CD8-positive, alpha-beta memory T cell (primary cell): ENCODE data around the gene AMZ2. TPM values are rescaled to one million over a fixed set of nuclear protein-coding genes. Genes with fewer than 3 reads are reported as not detected.
"Not testable (repeated sequence)": the region's sequence is repeated elsewhere in the genome, so short reads cannot be mapped to it uniquely, and the experiment has no call there.

Source experiments
- CTCF ChIA-PET: fragments of 350-600 bp; sonication (Branson Sonifier 250); formaldehyde crosslinking; loops from one replicate; lab custom pipeline; 2021; ENCODE audit warnings: antibody characterized with exemption; lab: Charles Lee
- POLR2A ChIA-PET: fragments of 350-600 bp; sonication (Branson Sonifier 250); formaldehyde crosslinking; loops from one replicate; lab custom pipeline; 2021; ENCODE audit warnings: antibody characterized with exemption; lab: Charles Lee
- DNase-seq, 5 donors: peaks; one replicate each; pipeline versions ENCODE4 v3.0.0 to v3.0.0-alpha.2; 2020 to 2022; ENCODE audit warnings: mixed read lengths in 1 of 5
- H3K27ac ChIP-seq: one replicate; pipeline ENCODE4 v1.7.0; 2013; ENCODE audit warnings: low read depth, mild to moderate bottlenecking, low read length, moderate library complexity
- H3K27me3 ChIP-seq: 2 replicates; pipeline ENCODE4 v1.7.0; 2013; ENCODE audit warnings: low read length, mild to moderate bottlenecking; ENCODE audit not compliant: insufficient read depth, poor library complexity, severe bottlenecking
- H3K36me3 ChIP-seq: 2 replicates; pipeline ENCODE4 v1.7.0; 2013; ENCODE audit warnings: mild to moderate bottlenecking, low read length, moderate library complexity; ENCODE audit not compliant: insufficient read depth
- H3K4me1 ChIP-seq: 2 replicates; pipeline ENCODE4 v1.7.0; 2013; ENCODE audit warnings: mild to moderate bottlenecking, low read length, moderate library complexity; ENCODE audit not compliant: insufficient read depth
- H3K4me3 ChIP-seq: 2 replicates; pipeline ENCODE4 v1.7.0; 2013; ENCODE audit warnings: mild to moderate bottlenecking, low read length
- H3K9me3 ChIP-seq: 2 replicates; pipeline ENCODE4 v1.7.0; 2013; ENCODE audit warnings: mild to moderate bottlenecking, low read length
- H3K27ac Mint-ChIP-seq, 8 donors: one replicate each; pipeline ENCODE4 v1.8.0; 2020 to 2021; ENCODE audit warnings: mixed read lengths in 8 of 8, mild to moderate bottlenecking in 6 of 8, inconsistent platforms in 3 of 8, moderate library complexity in 3 of 8
- H3K27me3 Mint-ChIP-seq, 2 donors: one replicate each; pipeline ENCODE4 v1.8.0; 2020 to 2021; ENCODE audit warnings: mixed read lengths in 2 of 2, mild to moderate bottlenecking in 1 of 2, moderate library complexity in 1 of 2
- H3K36me3 Mint-ChIP-seq, 3 donors: one replicate each; pipeline ENCODE4 v1.8.0; 2020 to 2021; ENCODE audit warnings: mixed read lengths in 3 of 3, inconsistent platforms in 1 of 3, mild to moderate bottlenecking in 1 of 3
- H3K4me1 Mint-ChIP-seq, 3 donors: one replicate each; pipeline ENCODE4 v1.8.0; 2020 to 2021; ENCODE audit warnings: mixed read lengths in 3 of 3, inconsistent platforms in 1 of 3, mild to moderate bottlenecking in 1 of 3
- H3K4me3 Mint-ChIP-seq, 7 donors: one replicate each; pipeline ENCODE4 v1.8.0; 2020 to 2021; ENCODE audit warnings: mixed read lengths in 7 of 7, mild to moderate bottlenecking in 6 of 7, moderate library complexity in 4 of 7, inconsistent platforms in 2 of 7
- H3K9me3 Mint-ChIP-seq, 5 donors: one replicate each; pipeline ENCODE4 v1.8.0; 2020 to 2022; ENCODE audit warnings: mixed read lengths in 5 of 5, mild to moderate bottlenecking in 3 of 5, moderate library complexity in 2 of 5, inconsistent platforms in 1 of 5
- polyA plus RNA-seq: library from polyadenylated mRNA; unstranded; fragments of 300-500 nt; fragmentation: Illumina TruSeq; gene quantifications from one replicate; pipeline ENCODE4 v1.2.3, GENCODE V29; 2021
- total RNA-seq, 2 experiments: library from RNA; stranded (reverse); gene quantifications; one replicate each; pipeline ENCODE4 v1.2.3, GENCODE V29; 2021

AMZ2 gene
- total RNA-seq (100 to 1,000 TPM; 113 to 118 TPM), polyA plus RNA-seq (141 TPM)

GRCh38 chr17:68247445-68248198 is at the start of gene AMZ2:
AMZ2 (plus strand) TSS chr17:68248043; CDS start chr17:68250188, 2,145 bp downstream.
- Histone ChIP-seq H3K4me3 (peak within 1 kb of the TSS; percentile 97), H3K36me3 (peaks cover 8% of the 10 kb centered on the region), H3K27ac (peak within 1 kb of the TSS; percentile 96), H3K9me3 (no peaks in the 10 kb centered on the region), H3K27me3 (no peaks in the 10 kb centered on the region), H3K4me1 (peaks cover 34% of the 10 kb centered on the region)
- peak within 1 kb of the TSS; percentile 96 to 100 (median 98) for H3K27ac Mint-ChIP-seq
- POLR2A ChIA-PET: interaction anchor here (0.6 to 3.9 kb wide), 24 partner anchors 9 to 279 kb away, joined by 3 to 53 read pairs (median 6); partner anchors contain the start of genes ARSG, SLC16A6 and WIPI1
- DNase-seq: peak; percentile 95 to 99 (median 98)
- peaks cover 35 to 63% (median 53%) of the 10 kb centered on the region in 3 donors for H3K4me1 Mint-ChIP-seq
- H3K27me3 Mint-ChIP-seq: peaks cover 0 to 8% of the 10 kb centered on the region in 2 donors
- CTCF ChIA-PET: interaction anchor here (0.6 to 4.3 kb wide), 11 partner anchors 10 to 216 kb away, joined by 3 to 34 read pairs (median 4); no protein-coding TSS in a partner anchor
- no peaks in the 10 kb centered on the region for H3K9me3 Mint-ChIP-seq
- H3K36me3 Mint-ChIP-seq: peaks cover 0 to 37% (median 5%) of the 10 kb centered on the region in 3 donors
- peak within 1 kb of the TSS; percentile 87 to 98 (median 96) for H3K4me3 Mint-ChIP-seq

- Histone ChIP-seq H3K9me3 (no peaks in the 10 kb centered on the region), H3K27ac (no peak overlapping the region), H3K4me1 (peaks cover 30% of the 10 kb centered on the region), H3K36me3 (no peaks in the 10 kb centered on the region), H3K27me3 (peaks cover 6% of the 10 kb centered on the region), H3K4me3 (peak overlapping the region; percentile 87)
- H3K4me1 Mint-ChIP-seq: peaks cover 23 to 49% (median 31%) of the 10 kb centered on the region in 3 donors
- ChIA-PET POLR2A (interaction anchor here (0.7 to 7.0 kb wide), 4 partner anchors 16 to 258 kb away, joined by 3 to 171 read pairs (median 6); partner anchors contain the start of genes ARSG and WIPI1), CTCF (interaction anchor here (1.1 to 8.1 kb wide), 14 partner anchors 8 to 263 kb away, joined by 3 to 183 read pairs (median 10); partner anchors contain the start of genes AMZ2 and WIPI1)
- peak in 3 of 5 donors; percentile 42 to 67 (median 46) for DNase-seq
- peaks cover 0 to 4% of the 10 kb centered on the region in 2 donors for H3K27me3 Mint-ChIP-seq
- H3K36me3 Mint-ChIP-seq: peaks cover 0 to 5% (median 0%) of the 10 kb centered on the region in 3 donors
- peak overlapping the region in 6 of 8 donors; percentile 45 to 86 (median 79) for H3K27ac Mint-ChIP-seq
- H3K9me3 Mint-ChIP-seq: no peaks in the 10 kb centered on the region
- peak overlapping the region; percentile 81 to 91 (median 86) for H3K4me3 Mint-ChIP-seq
Observed at GRCh38 chr17:68198931-68199836, 48.7 kb upstream of the AMZ2 start.

- peak overlapping the region; percentile 87 for H3K4me3 ChIP-seq
- peak overlapping the region; percentile 12 to 86 (median 76) for H3K27ac Mint-ChIP-seq
- peaks cover 0 to 4% of the 10 kb centered on the region in 2 donors for H3K27me3 Mint-ChIP-seq
- peak overlapping the region; percentile 81 to 91 (median 86) for H3K4me3 Mint-ChIP-seq
- POLR2A ChIA-PET: interaction anchor here (1.1 to 7.0 kb wide), 6 partner anchors 17 to 260 kb away, joined by 3 to 171 read pairs (median 6); partner anchors contain the start of genes AMZ2 and WIPI1
- no peak overlapping the region for H3K27ac ChIP-seq
- H3K36me3 Mint-ChIP-seq: peaks cover 0 to 5% (median 0%) of the 10 kb centered on the region in 3 donors
- H3K4me1 ChIP-seq: peaks cover 30% of the 10 kb centered on the region
- no peaks in the 10 kb centered on the region for H3K9me3 Mint-ChIP-seq
- peaks cover 23 to 51% (median 31%) of the 10 kb centered on the region in 3 donors for H3K4me1 Mint-ChIP-seq
- peaks cover 6% of the 10 kb centered on the region for H3K27me3 ChIP-seq
- no peaks in the 10 kb centered on the region for H3K36me3 ChIP-seq
- CTCF ChIA-PET: interaction anchor here (0.9 to 8.1 kb wide), 26 partner anchors 9 to 312 kb away, joined by 3 to 183 read pairs (median 4); partner anchors contain the start of genes AMZ2, PRKAR1A and WIPI1
- DNase-seq: peak in 1 of 5 donors; percentile 25
- H3K9me3 ChIP-seq: no peaks in the 10 kb centered on the region
Observed at GRCh38 chr17:68199837-68200688, 47.8 kb upstream of the AMZ2 start.

- peak; percentile 67 to 82 (median 71) for DNase-seq
- Histone ChIP-seq H3K36me3 (no peaks in the 10 kb centered on the region), H3K27ac (no peak overlapping the region), H3K4me3 (peak overlapping the region; percentile 87), H3K4me1 (peaks cover 30% of the 10 kb centered on the region), H3K9me3 (no peaks in the 10 kb centered on the region), H3K27me3 (peaks cover 6% of the 10 kb centered on the region)
- Mint-ChIP-seq H3K27ac (peak overlapping the region; percentile 15 to 92 (median 72)), H3K27me3 (peaks cover 0 to 2% of the 10 kb centered on the region in 2 donors), H3K4me1 (peaks cover 19 to 43% (median 25%) of the 10 kb centered on the region in 3 donors), H3K9me3 (no peaks in the 10 kb centered on the region), H3K4me3 (peak overlapping the region; percentile 81 to 91 (median 86)), H3K36me3 (peaks cover 0 to 5% (median 0%) of the 10 kb centered on the region in 3 donors)
- ChIA-PET CTCF (interaction anchor here (0.6 to 8.1 kb wide), 25 partner anchors 10 to 312 kb away, joined by 3 to 183 read pairs (median 4); partner anchors contain the start of genes AMZ2, PRKAR1A and WIPI1), POLR2A (interaction anchor here (1.1 to 7.0 kb wide), 6 partner anchors 18 to 260 kb away, joined by 3 to 171 read pairs (median 6); partner anchors contain the start of genes AMZ2 and WIPI1)
Observed at GRCh38 chr17:68200689-68201417, 47.0 kb upstream of the AMZ2 start.

GRCh38 chr17:68201418-68201771 is 46.4 kb upstream of the AMZ2 start:
- H3K27me3 ChIP-seq, DNase-seq, H3K27ac ChIP-seq, H3K27me3 Mint-ChIP-seq, H3K4me3 ChIP-seq, H3K36me3 ChIP-seq, H3K36me3 Mint-ChIP-seq, H3K9me3 ChIP-seq, H3K9me3 Mint-ChIP-seq: not testable (repeated sequence)
- H3K4me1 ChIP-seq: peaks cover 30% of the 10 kb centered on the region
- H3K4me1 Mint-ChIP-seq: peaks cover 22 to 44% (median 27%) of the 10 kb centered on the region in 3 donors
- H3K4me3 Mint-ChIP-seq: peak overlapping the region; percentile 39 to 85 (median 57)
- H3K27ac Mint-ChIP-seq: peak overlapping the region in 4 of 8 donors; percentile 64 to 84 (median 66)
- CTCF ChIA-PET: interaction anchor here (0.6 to 8.1 kb wide), 17 partner anchors 11 to 264 kb away, joined by 3 to 183 read pairs (median 7); partner anchors contain the start of genes AMZ2 and WIPI1
- POLR2A ChIA-PET: interaction anchor here (1.1 to 7.0 kb wide), 5 partner anchors 18 to 259 kb away, joined by 3 to 171 read pairs (median 7); partner anchors contain the start of gene AMZ2

- peaks cover 32% of the 10 kb centered on the region for H3K4me1 ChIP-seq
Observed at GRCh38 chr17:68202321-68202720, 45.5 kb upstream of the AMZ2 start.

More at GRCh38 chr17:68202321-68202720, 45.5 kb upstream of the AMZ2 start:
- H3K27me3 Mint-ChIP-seq, H3K9me3 ChIP-seq, H3K27ac ChIP-seq, DNase-seq, H3K4me3 ChIP-seq, H3K27me3 ChIP-seq, POLR2A ChIA-PET, H3K36me3 ChIP-seq, H3K9me3 Mint-ChIP-seq: not testable (repeated sequence)
- H3K36me3 Mint-ChIP-seq: peaks cover 0 to 15% (median 0%) of the 10 kb centered on the region in 3 donors
- peaks cover 30 to 52% (median 35%) of the 10 kb centered on the region in 3 donors for H3K4me1 Mint-ChIP-seq
- H3K4me3 Mint-ChIP-seq: peak overlapping the region in 1 of 7 donors; percentile 6
- CTCF ChIA-PET: interaction anchor here (0.6 to 8.1 kb wide), 6 partner anchors 18 to 264 kb away, joined by 3 to 183 read pairs (median 14); partner anchors contain the start of gene AMZ2
- peak overlapping the region in 1 of 8 donors; percentile 54 for H3K27ac Mint-ChIP-seq
